Kidney (tissue), 14 donors: ENCODE results near the gene TSPAN11. TPM values are rescaled to one million over a fixed set of nuclear protein-coding genes. Genes with fewer than 3 reads are reported as not detected.

Experiments
- DNase-seq, 5 donors: peaks; one replicate each; pipeline ENCODE4 v3.0.0-alpha.2; 2013 to 2020
- FAIRE-seq: peaks from 2 replicates; lab custom pipeline; 2012; peaks lifted over from hg19 to GRCh38; lab: Jason Lieb, UNC
- H3K27ac ChIP-seq, 2 donors: one replicate each; pipeline ENCODE4 v1.7.0; 2013; ENCODE audit warnings: low read depth in 2 of 2, low read length in 2 of 2, inconsistent platforms in 1 of 2
- H3K27me3 ChIP-seq: one replicate; pipeline ENCODE4 v1.7.1; 2013; ENCODE audit warnings: low read length, inconsistent platforms; ENCODE audit not compliant: control insufficient read depth, insufficient read depth
- H3K36me3 ChIP-seq, 3 donors: one replicate each; pipeline versions ENCODE4 v1.7.0 to v1.7.1; 2013; ENCODE audit warnings: low read length in 3 of 3, control low read depth in 1 of 3, inconsistent platforms in 1 of 3; ENCODE audit not compliant: insufficient read depth in 3 of 3, control insufficient read depth in 2 of 3
- H3K4me1 ChIP-seq, 3 donors: one replicate each; pipeline versions ENCODE4 v1.7.0 to v1.7.1; 2013; ENCODE audit warnings: low read length in 3 of 3, inconsistent platforms in 1 of 3, low read depth in 1 of 3; ENCODE audit not compliant: control insufficient read depth in 2 of 3, insufficient read depth in 2 of 3
- H3K4me3 ChIP-seq, 3 donors: one replicate each; pipeline versions ENCODE4 v1.7.0 to v1.8.1; 2013; ENCODE audit warnings: low read length in 3 of 3, control low read depth in 1 of 3, inconsistent platforms in 1 of 3
- H3K9ac ChIP-seq, 3 donors: one replicate each; pipeline versions ENCODE4 v1.7.0 to v1.7.1; 2013; ENCODE audit warnings: low read length in 3 of 3, control low read depth in 1 of 3, inconsistent platforms in 1 of 3
- H3K9me3 ChIP-seq, 3 donors: one replicate each; pipeline versions ENCODE4 v1.7.0 to v1.7.1; 2013; ENCODE audit warnings: low read length in 3 of 3, control low read depth in 1 of 3, inconsistent platforms in 1 of 3; ENCODE audit not compliant: control insufficient read depth in 2 of 3, insufficient read depth in 1 of 3
- intact Hi-C: fragments of 100-400 bp; cut with DNase I; formaldehyde crosslinking; loops from one replicate; pipeline ENCODE4 v1.11.1; 2022
- polyA plus RNA-seq: library from polyadenylated mRNA; stranded (reverse); fragments of 350-450 nt; fragmentation: Illumina TruSeq; extraction: RNeasy Lipid Tissue Mini Kit (QIAGEN cat#74804); gene quantifications from one replicate; pipeline ENCODE4 v1.2.3, GENCODE V29; 2014; ENCODE audit warnings: low read depth, low replicate concordance; ENCODE audit not compliant: insufficient read depth
- total RNA-seq: library from RNA; stranded (reverse); fragmentation: NEBNext Ultra II Directional; extraction: Animal tissue kit (Norgen Biotek cat#: 25700); gene quantifications from one replicate; pipeline ENCODE4 v1.2.1, GENCODE V29; 2021
- TF ChIP-seq, protein P1 (sequence below): IDR thresholded peaks from 3 replicates; pipeline ENCODE4 v1.5.1; 2012; ENCODE audit warnings: mild to moderate bottlenecking, moderate library complexity, borderline replicate concordance; ENCODE audit not compliant: insufficient read depth; ENCODE audit errors: extremely low read depth
- donor health status: control.
- donor health status: control.
- donor health status: control.
- donor health status: control.
- donor health status: control.
- donor health status: DM: yes; HTN: yes; CAD: no.
- donor health status: Normal renal cell carcinoma (clear cell type).

Gene TSPAN11
- total and polyA plus RNA-seq, 2 donors from 2014 or later = 1.3 to 7.5 TPM

DNA sequence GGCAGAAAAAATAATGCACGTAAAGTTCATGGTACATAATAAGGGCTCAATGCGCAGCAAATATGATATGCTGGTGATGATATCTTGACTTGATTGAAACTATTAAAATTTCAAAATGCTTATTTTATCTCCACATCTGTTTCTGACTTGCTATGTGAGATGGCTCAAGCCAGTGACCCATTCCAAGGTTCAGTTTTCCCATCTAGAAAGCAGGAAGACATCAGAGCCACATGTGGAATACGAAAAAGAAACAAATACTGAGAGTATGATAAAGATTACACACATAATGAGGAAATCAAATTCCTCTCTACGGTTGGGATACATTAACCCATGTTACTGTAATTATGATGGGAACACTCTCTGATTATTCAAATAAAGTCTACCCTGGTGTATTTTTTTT is 24.0 kb upstream of the TSPAN11 start:
- Histone ChIP-seq H3K9me3 (no peaks in the 10 kb centered on the region), H3K9ac (no peak overlapping the region), H3K27me3 (no peaks in the 10 kb centered on the region), H3K4me3 (no peak overlapping the region), H3K27ac (no peak overlapping the region), H3K36me3 (no peaks in the 10 kb centered on the region), H3K4me1 (no peaks in the 10 kb centered on the region)
- DNase-seq (no peak), FAIRE-seq (no peak)
- intact Hi-C loops = no loop called here
- TF ChIP-seq, protein P1, sequence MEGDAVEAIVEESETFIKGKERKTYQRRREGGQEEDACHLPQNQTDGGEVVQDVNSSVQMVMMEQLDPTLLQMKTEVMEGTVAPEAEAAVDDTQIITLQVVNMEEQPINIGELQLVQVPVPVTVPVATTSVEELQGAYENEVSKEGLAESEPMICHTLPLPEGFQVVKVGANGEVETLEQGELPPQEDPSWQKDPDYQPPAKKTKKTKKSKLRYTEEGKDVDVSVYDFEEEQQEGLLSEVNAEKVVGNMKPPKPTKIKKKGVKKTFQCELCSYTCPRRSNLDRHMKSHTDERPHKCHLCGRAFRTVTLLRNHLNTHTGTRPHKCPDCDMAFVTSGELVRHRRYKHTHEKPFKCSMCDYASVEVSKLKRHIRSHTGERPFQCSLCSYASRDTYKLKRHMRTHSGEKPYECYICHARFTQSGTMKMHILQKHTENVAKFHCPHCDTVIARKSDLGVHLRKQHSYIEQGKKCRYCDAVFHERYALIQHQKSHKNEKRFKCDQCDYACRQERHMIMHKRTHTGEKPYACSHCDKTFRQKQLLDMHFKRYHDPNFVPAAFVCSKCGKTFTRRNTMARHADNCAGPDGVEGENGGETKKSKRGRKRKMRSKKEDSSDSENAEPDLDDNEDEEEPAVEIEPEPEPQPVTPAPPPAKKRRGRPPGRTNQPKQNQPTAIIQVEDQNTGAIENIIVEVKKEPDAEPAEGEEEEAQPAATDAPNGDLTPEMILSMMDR = no peak

DNA sequence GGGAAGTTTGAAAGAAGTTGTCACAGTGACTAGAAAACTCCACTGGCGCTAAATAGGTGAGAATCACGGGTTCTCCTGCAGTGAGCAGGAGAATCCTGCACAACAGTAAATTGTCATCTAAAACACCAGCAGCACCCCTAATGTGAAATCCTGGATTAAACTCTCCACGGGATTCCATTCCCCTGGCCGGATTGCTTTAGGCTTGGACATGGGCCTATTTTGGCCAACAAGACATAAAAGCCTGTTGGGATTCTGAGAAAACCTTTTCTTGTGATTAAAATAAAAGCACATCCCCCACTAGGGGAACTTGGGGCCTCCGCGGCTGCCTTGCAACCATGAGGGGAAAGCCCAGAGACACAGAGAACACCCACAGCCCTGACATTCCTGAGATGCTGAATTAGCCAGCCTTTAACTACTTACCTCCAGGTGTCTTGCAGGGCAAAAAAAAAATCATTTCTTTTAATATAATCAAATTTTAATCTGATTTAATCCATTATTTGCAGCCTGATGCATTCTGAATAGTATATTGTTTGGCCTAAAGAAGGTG is 21.0 kb upstream of the TSPAN11 start:
- DNase-seq (no peak), FAIRE-seq (no peak)
- no peaks in the 10 kb centered on the region for H3K36me3 ChIP-seq
- no peaks in the 10 kb centered on the region for H3K27me3 ChIP-seq
- no peak overlapping the region for H3K27ac ChIP-seq
- no peaks in the 10 kb centered on the region for H3K4me1 ChIP-seq
- H3K9ac ChIP-seq = no peak overlapping the region
- intact Hi-C loops = no loop called here
- no peaks in the 10 kb centered on the region for H3K9me3 ChIP-seq
- TF ChIP-seq, protein P1 = no peak
- no peak overlapping the region for H3K4me3 ChIP-seq

DNA sequence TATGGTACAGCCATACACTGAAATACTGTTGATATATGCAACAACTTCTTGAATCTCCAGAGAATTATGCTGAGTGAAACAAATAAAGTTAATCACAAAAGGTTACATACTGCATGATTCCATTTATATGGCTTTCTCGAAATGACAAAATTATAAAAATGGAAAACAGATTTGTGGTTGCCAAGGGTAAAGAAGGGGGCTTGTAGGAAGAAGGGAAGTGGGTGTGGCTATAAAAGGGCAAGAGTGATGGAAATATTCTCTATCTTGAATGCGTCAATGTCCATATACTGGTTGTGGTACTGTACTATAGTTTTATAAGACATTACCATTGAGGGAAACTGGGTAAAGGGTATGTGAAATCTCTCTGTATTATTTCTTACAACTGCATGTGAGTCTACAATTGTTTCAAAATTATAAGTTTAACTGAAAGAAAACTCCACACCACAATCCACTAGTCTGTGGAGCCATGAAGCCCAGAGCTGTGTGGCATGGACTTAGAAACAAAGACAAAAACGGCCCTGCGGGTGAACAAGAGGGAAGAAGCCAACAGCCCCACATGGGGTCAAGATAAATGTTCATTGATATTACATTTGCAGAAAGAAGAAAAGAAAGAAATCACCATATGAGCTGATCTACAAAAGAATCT is 18.3 kb upstream of the TSPAN11 start:
- no peak for FAIRE-seq
- intact Hi-C loops = no loop called here

More for the DNA sequence above, 18.3 kb upstream of the TSPAN11 start:
- no peaks in the 10 kb centered on the region for H3K36me3 ChIP-seq
- TF ChIP-seq, protein P1 = no peak
- no peak for DNase-seq
- H3K4me1 ChIP-seq = no peaks in the 10 kb centered on the region
- H3K9ac ChIP-seq = no peak overlapping the region
- H3K9me3 ChIP-seq = no peaks in the 10 kb centered on the region
- no peak overlapping the region for H3K4me3 ChIP-seq
- H3K27ac ChIP-seq = no peak overlapping the region
- H3K27me3 ChIP-seq = no peaks in the 10 kb centered on the region
